H1 (cell line): Measurements from ENCODE around the gene MYPN. TPM values are rescaled to one million over a fixed set of nuclear protein-coding genes. Genes with fewer than 3 reads are reported as not detected.

Source experiments
- CTCF ChIA-PET: fragments of 300-600 bp; sonication (Branson Sonifier 250); formaldehyde crosslinking; loops from one replicate; lab custom pipeline; 2021; ENCODE audit not compliant: partially characterized antibody; lab: Charles Lee
- POLR2A ChIA-PET: fragments of 300-600 bp; sonication (Branson Sonifier 250); formaldehyde crosslinking; loops from one replicate; lab custom pipeline; 2021; ENCODE audit warnings: inconsistent platforms; ENCODE audit not compliant: partially characterized antibody; lab: Charles Lee
- DNase-seq, 2 experiments: peaks; one replicate each; pipeline versions ENCODE4 v3.0.0 to v3.0.0-alpha.2; 2010 to 2022; ENCODE audit warnings: low spot score in 2 of 2, low read depth in 1 of 2, mixed read lengths in 1 of 2
- FAIRE-seq: peaks from 2 replicates; lab custom pipeline; 2011; peaks lifted over from hg19 to GRCh38; lab: Jason Lieb, UNC
- H2AFZ ChIP-seq: 2 replicates; pipeline ENCODE4 v1.8.1; 2012; ENCODE audit warnings: low read length, inconsistent platforms
- H2AK5ac ChIP-seq: 2 replicates; pipeline ENCODE4 v1.6.1; 2013; ENCODE audit warnings: low read depth, low read length
- H2BK120ac ChIP-seq: replicated peaks from 2 replicates; pipeline ENCODE3; 2013; ENCODE audit warnings: low read depth, low read length, inconsistent platforms
- H2BK12ac ChIP-seq: 2 replicates; pipeline ENCODE4 v1.6.1; 2013; ENCODE audit warnings: low read depth, low read length
- H2BK15ac ChIP-seq: 2 replicates; pipeline ENCODE4 v1.6.1; 2013; ENCODE audit warnings: low read length
- H2BK20ac ChIP-seq: 2 replicates; pipeline ENCODE4 v1.6.1; 2013; ENCODE audit warnings: low read length
- H2BK5ac ChIP-seq: 2 replicates; pipeline ENCODE4 v1.6.1; 2013; ENCODE audit warnings: low read depth, low read length
- H3K14ac ChIP-seq: 2 replicates; pipeline ENCODE4 v1.6.1; 2013; ENCODE audit warnings: inconsistent platforms; ENCODE audit not compliant: insufficient read length
- H3K18ac ChIP-seq: 2 replicates; pipeline ENCODE4 v1.6.1; 2013; ENCODE audit warnings: low read length; ENCODE audit errors: extremely low read depth
- H3K23ac ChIP-seq: 2 replicates; pipeline ENCODE4 v1.6.1; 2013; ENCODE audit warnings: inconsistent platforms; ENCODE audit not compliant: insufficient read length
- H3K23me2 ChIP-seq: 2 replicates; pipeline ENCODE4 v1.6.1; 2013; ENCODE audit warnings: low read depth, low read length
- H3K27ac ChIP-seq: 2 replicates; pipeline ENCODE4 v1.6.1; 2011; ENCODE audit warnings: low read depth, low read length, inconsistent platforms
- H3K27me3 ChIP-seq, 4 experiments: replicated peaks in 1 of 4; 1 replicate in 1 of 4; 2 replicates in 3 of 4; pipeline versions ENCODE4 v1.6.1 to v1.8.1; 2011 to 2013; ENCODE audit warnings: low read length in 3 of 4, mild to moderate bottlenecking in 3 of 4, inconsistent platforms in 2 of 4, mixed read lengths in 2 of 4, moderate library complexity in 1 of 4; ENCODE audit not compliant: control insufficient read depth in 3 of 4, insufficient read depth in 3 of 4; ENCODE audit errors: extremely low read depth in 1 of 4
- H3K36me3 ChIP-seq, 4 experiments: 2 replicates each; pipeline versions ENCODE4 v1.6.1 to v1.8.1; 2011 to 2013; ENCODE audit warnings: mild to moderate bottlenecking in 4 of 4, low read length in 3 of 4, moderate library complexity in 2 of 4, control low read depth in 1 of 4, inconsistent platforms in 1 of 4; ENCODE audit not compliant: insufficient read depth in 4 of 4, control insufficient read depth in 2 of 4
- H3K4ac ChIP-seq: replicated peaks from 2 replicates; pipeline ENCODE3; 2013; ENCODE audit warnings: low read length, low read depth, mixed read lengths, inconsistent platforms; ENCODE audit not compliant: insufficient read length
- H3K4me1 ChIP-seq, 4 experiments: replicated peaks in 1 of 4; 1 replicate in 1 of 4; 2 replicates in 3 of 4; pipeline versions ENCODE4 v1.6.1 to v1.8.1; 2011 to 2013; ENCODE audit warnings: low read length in 3 of 4, inconsistent platforms in 2 of 4, mixed read lengths in 1 of 4; ENCODE audit not compliant: insufficient read depth in 4 of 4, control insufficient read depth in 3 of 4
- H3K4me2 ChIP-seq, 2 experiments: 2 replicates each; pipeline versions ENCODE4 v1.6.1 to v1.8.1; 2011 to 2013; ENCODE audit warnings: low read depth in 2 of 2, low read length in 2 of 2, control low read depth in 1 of 2, inconsistent platforms in 1 of 2, mild to moderate bottlenecking in 1 of 2; ENCODE audit not compliant: insufficient read depth in 1 of 2
- H3K4me3 ChIP-seq, 4 experiments: fragments of 200-600, 300-600 bp in 1 of 4; sonication (generic), shearing (Covaris generic), sonication (Bioruptor Twin) in 1 of 4; 2 replicates each; pipeline versions ENCODE4 v1.5.1 to v1.8.1; 2011 to 2016; ENCODE audit warnings: low read length in 4 of 4, low read depth in 3 of 4, control low read depth in 2 of 4, inconsistent platforms in 2 of 4, mild to moderate bottlenecking in 2 of 4, mixed read lengths in 1 of 4, moderate library complexity in 1 of 4; ENCODE audit not compliant: insufficient read depth in 2 of 4; ENCODE audit errors: extremely low read depth in 1 of 4
- H3K56ac ChIP-seq: replicated peaks from 2 replicates; pipeline ENCODE3; 2013; ENCODE audit warnings: low read depth, mild to moderate bottlenecking, mixed read lengths, low read length, inconsistent platforms; ENCODE audit not compliant: insufficient read length
- H3K79me1 ChIP-seq: 2 replicates; pipeline ENCODE4 v1.6.1; 2013; ENCODE audit warnings: low read depth, low read length, control low read depth
- H3K79me2 ChIP-seq, 2 experiments: 2 replicates each; pipeline versions ENCODE4 v1.6.1 to v1.8.1; 2012 to 2013; ENCODE audit warnings: low read length in 2 of 2, mild to moderate bottlenecking in 2 of 2, inconsistent platforms in 1 of 2; ENCODE audit not compliant: insufficient read depth in 2 of 2, control insufficient read depth in 1 of 2
- H3K9ac ChIP-seq, 4 experiments: replicated peaks in 1 of 4; 1 replicate in 1 of 4; 2 replicates in 3 of 4; pipeline versions ENCODE4 v1.6.1 to v1.8.1; 2011 to 2013; ENCODE audit warnings: low read depth in 3 of 4, low read length in 3 of 4, control low read depth in 2 of 4, mild to moderate bottlenecking in 2 of 4, moderate library complexity in 2 of 4, inconsistent platforms in 1 of 4; ENCODE audit errors: extremely low read depth in 1 of 4
- H3K9me3 ChIP-seq, 2 experiments: 2 replicates each; pipeline versions ENCODE4 v1.6.1 to v1.8.1; 2012 to 2013; ENCODE audit warnings: mild to moderate bottlenecking in 2 of 2, moderate library complexity in 2 of 2, control low read depth in 1 of 2, inconsistent platforms in 1 of 2, low read depth in 1 of 2, low read length in 1 of 2, mixed read lengths in 1 of 2; ENCODE audit not compliant: insufficient read depth in 2 of 2
- H4K20me1 ChIP-seq, 2 experiments: replicated peaks in 1 of 2; 2 replicates each; pipeline versions ENCODE3 to v1.8.1; 2011 to 2013; ENCODE audit warnings: inconsistent platforms in 2 of 2, low read length in 2 of 2, mild to moderate bottlenecking in 1 of 2; ENCODE audit not compliant: insufficient read depth in 2 of 2, control insufficient read depth in 1 of 2
- H4K5ac ChIP-seq: 2 replicates; pipeline ENCODE4 v1.6.1; 2013; ENCODE audit warnings: low read length, low read depth, mixed read lengths, inconsistent platforms; ENCODE audit not compliant: insufficient read length
- H4K8ac ChIP-seq: 2 replicates; pipeline ENCODE4 v1.8.0; 2013; ENCODE audit warnings: mild to moderate bottlenecking, moderate library complexity, low read length, inconsistent platforms; ENCODE audit not compliant: insufficient read depth; ENCODE audit errors: extremely low read depth
- H4K91ac ChIP-seq: replicated peaks from 2 replicates; pipeline ENCODE3; 2013; ENCODE audit warnings: low read length, mixed read lengths, inconsistent platforms; ENCODE audit not compliant: insufficient read length
- EGR1 ChIP-seq: IDR thresholded peaks from 2 replicates; pipeline ENCODE4 v1.6.1; 2011; ENCODE audit warnings: low read depth, low read length, borderline replicate concordance
- EP300 ChIP-seq, 2 experiments: IDR thresholded peaks; 1 replicate in 1 of 2; 2 replicates in 1 of 2; pipeline ENCODE4 v1.6.1; 2011 to 2012; ENCODE audit warnings: low read depth in 2 of 2, low read length in 2 of 2, mild to moderate bottlenecking in 2 of 2, borderline replicate concordance in 1 of 2, inconsistent platforms in 1 of 2, moderate library complexity in 1 of 2
- HDAC2 ChIP-seq, 2 experiments: fragments of 300-600 bp in 1 of 2; sonication (generic) in 1 of 2; IDR thresholded peaks; 2 replicates each; pipeline ENCODE4 v1.6.1; 2011 to 2012; ENCODE audit warnings: low read depth in 2 of 2, low read length in 2 of 2, mild to moderate bottlenecking in 2 of 2, moderate library complexity in 2 of 2, borderline replicate concordance in 1 of 2, inconsistent platforms in 1 of 2
- HDAC6 ChIP-seq: IDR thresholded peaks from one replicate; pipeline ENCODE4 v1.7.1; 2012; ENCODE audit warnings: low read depth, mild to moderate bottlenecking, inconsistent platforms, low read length, moderate library complexity
- POLR2A ChIP-seq, 2 experiments: IDR thresholded peaks; 1 replicate in 1 of 2; 2 replicates in 1 of 2; pipeline ENCODE4 v1.6.1; 2011; ENCODE audit warnings: low read depth in 2 of 2, low read length in 2 of 2, mild to moderate bottlenecking in 2 of 2; ENCODE audit errors: control extremely low read depth in 1 of 2
- POLR2AphosphoS5 ChIP-seq: IDR thresholded peaks from 2 replicates; pipeline ENCODE4 v1.6.1; 2011; ENCODE audit warnings: low read depth, low read length
- RNF2 ChIP-seq: fragments of 200-900, 300-1000 bp; sonication (generic); IDR thresholded peaks from 2 replicates; pipeline ENCODE4 v1.7.1; 2016; ENCODE audit warnings: borderline replicate concordance, low read depth, mild to moderate bottlenecking, antibody characterized with exemption, low read length; ENCODE audit not compliant: poor library complexity, severe bottlenecking; ENCODE audit errors: missing control alignments
- SP1 ChIP-seq: IDR thresholded peaks from 2 replicates; pipeline ENCODE4 v1.6.1; 2011; ENCODE audit warnings: low read depth, low read length
- SUZ12 ChIP-seq: fragments of 200-600 bp; sonication (generic); IDR thresholded peaks from 2 replicates; pipeline ENCODE4 v1.6.1; 2012; ENCODE audit warnings: mild to moderate bottlenecking, inconsistent platforms, low read length, moderate library complexity, mixed read lengths
- YY1 ChIP-seq: IDR thresholded peaks from 2 replicates; pipeline ENCODE4 v1.6.1; 2011; ENCODE audit warnings: low read depth, mild to moderate bottlenecking, low read length
- WGBS, 2 experiments: shearing (Covaris generic) in 1 of 2; methylation state at CpG; one replicate each; pipeline versions ENCODE4 v1.1.6 to v1.1.7; 2013 to 2015; ENCODE audit warnings: low lambda C conversion rate in 2 of 2, mixed read lengths in 2 of 2, inconsistent platforms in 1 of 2, low coverage in 1 of 2, missing lambda C conversion rate in 1 of 2; ENCODE audit not compliant: insufficient replicate concordance in 2 of 2, insufficient coverage in 1 of 2, insufficient read length in 1 of 2; ENCODE audit errors: extremely low coverage in 1 of 2, missing lambda C conversion rate in 1 of 2; 5-methylcytosine and 5-hydroxymethylcytosine counted together
- polyA plus RNA-seq, 7 experiments: library from polyadenylated mRNA; depleted of rRNA in 3 of 7; stranded (reverse) in 5 of 7; unstranded in 2 of 7; fragments of >200 nt in 5 of 7; fragments of 200-250 nt in 2 of 7; gene quantifications; 1 replicate in 5 of 7; 2 replicates in 1 of 7; 4 replicates in 1 of 7; pipeline versions ENCODE4 v1.2.1 to v1.2.3, GENCODE V29; 2011 to 2013; ENCODE audit warnings: missing spikeins in 2 of 7, mixed read lengths in 2 of 7
- total RNA-seq: library from RNA; stranded (reverse); fragmentation: NEBNext Ultra II Directional; extraction: Animal tissue kit (Norgen Biotek cat#: 25700); gene quantifications from 2 replicates; pipeline ENCODE4 v1.2.1, GENCODE V29; 2021
- TF ChIP-seq, protein P1 (sequence below): IDR thresholded peaks from 2 replicates; pipeline ENCODE4 v1.6.1; 2012; ENCODE audit warnings: inconsistent platforms

MYPN gene
- total and polyA plus RNA-seq, 2 of the 8 experiments (the other 6 are each of a cell fraction or from before 2014, with no cell fraction given): not detected

DNA sequence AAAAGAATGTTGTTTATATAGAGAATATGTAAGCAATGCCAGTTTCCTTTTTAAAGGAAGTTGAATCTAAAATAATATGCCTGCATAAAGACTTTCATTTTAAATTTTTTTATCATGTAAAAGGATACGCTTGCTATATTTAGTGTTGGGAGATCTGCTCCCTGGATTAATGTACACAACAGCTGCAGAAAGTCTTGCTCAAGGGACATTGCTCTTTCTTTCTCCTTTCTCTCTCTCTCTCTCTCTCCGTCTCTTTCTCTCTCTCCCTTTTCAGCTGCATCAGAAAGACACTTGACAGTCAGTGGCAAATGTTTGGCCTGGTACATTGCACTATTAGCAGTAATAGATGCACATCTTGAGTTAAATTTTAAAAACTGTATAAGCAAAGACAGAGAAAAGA, 739 bp downstream of the MYPN start:
- Histone ChIP-seq H3K23me2 (no peaks in the 10 kb centered on the region), H3K18ac (no peak overlapping the region), H4K5ac (no peak overlapping the region), H2BK15ac (no peak overlapping the region), H4K20me1 (no peaks in the 10 kb centered on the region), H3K14ac (no peak overlapping the region), H3K56ac (no peak overlapping the region), H3K36me3 (no peaks in the 10 kb centered on the region), H3K4me1 (no peaks in the 10 kb centered on the region), H4K8ac (no peak overlapping the region), H3K9ac (no peak overlapping the region), H3K9me3 (no peaks in the 10 kb centered on the region), H2BK12ac (no peak overlapping the region), H3K23ac (no peak overlapping the region), H3K4ac (no peak overlapping the region), H2BK5ac (no peak overlapping the region), H3K4me3 (no peak overlapping the region), H2AFZ (no peak overlapping the region), H4K91ac (no peak overlapping the region), H3K79me2 (no peaks in the 10 kb centered on the region), H3K4me2 (no peak overlapping the region), H2BK20ac (no peak overlapping the region), H3K27me3 (no peaks in the 10 kb centered on the region), H2AK5ac (no peak overlapping the region), H3K27ac (no peak overlapping the region), H3K79me1 (no peaks in the 10 kb centered on the region), H2BK120ac (no peak overlapping the region)
- POLR2A ChIA-PET: interaction anchor here (0.6 kb wide), 1 partner anchor 10 kb away, joined by 3 read pairs; no protein-coding TSS in a partner anchor
- 88% methylated on average over 2 of the region's 2 CpGs; no CpG with 5 or more reads in 1 of the 2 experiments for WGBS, 2 experiments
- CTCF ChIA-PET: interaction anchor here (0.8 to 1.0 kb wide), 2 partner anchors 10 to 14 kb away, joined by 3 read pairs; no protein-coding TSS in a partner anchor
- FAIRE-seq (no peak), DNase-seq (no peak)
- no peak for TF ChIP-seq HDAC2 (IDR thresholded peaks at IDR 0.05; ENCODE audit: borderline replicate concordance in 1 of 2, low read depth in 2 of 2, low read length in 2 of 2)
- no peak for TF ChIP-seq EGR1
- TF ChIP-seq SP1: no peak
- no peak for TF ChIP-seq SUZ12
- no peak for TF ChIP-seq POLR2AphosphoS5
- TF ChIP-seq EP300 (IDR thresholded peaks at IDR 0.05; ENCODE audit: borderline replicate concordance in 1 of 2, low read depth in 2 of 2, low read length in 2 of 2): no peak
- no peak for TF ChIP-seq POLR2A (IDR thresholded peaks at IDR 0.05; ENCODE audit: control extremely low read depth in 1 of 2, low read depth in 2 of 2, low read length in 2 of 2)
- no peak for TF ChIP-seq RNF2
- no peak for TF ChIP-seq YY1
- no peak for TF ChIP-seq HDAC6
- TF ChIP-seq, protein P1, sequence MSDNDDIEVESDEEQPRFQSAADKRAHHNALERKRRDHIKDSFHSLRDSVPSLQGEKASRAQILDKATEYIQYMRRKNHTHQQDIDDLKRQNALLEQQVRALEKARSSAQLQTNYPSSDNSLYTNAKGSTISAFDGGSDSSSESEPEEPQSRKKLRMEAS: no peak
